B cell (primary cell): Measurements from ENCODE around the gene TGFBR1. TPM values are rescaled to one million over a fixed set of nuclear protein-coding genes. Genes with fewer than 3 reads are reported as not detected.
A peak's percentile ranks its signal among the peaks of the same experiment; 100 is the strongest.

Experiments used
- ATAC-seq: fragments of 200-7000 bp; cut with Tn5 transposase; one replicate; pipeline ENCODE4 v1.10.0; 2021; ENCODE audit warnings: low read depth, mild to moderate bottlenecking, moderate number of reproducible peaks, moderate library complexity
- CTCF ChIA-PET: fragments of 350-600 bp; sonication (Branson Sonifier 250); formaldehyde crosslinking; loops from one replicate; lab custom pipeline; 2021; ENCODE audit warnings: antibody characterized with exemption, inconsistent platforms; lab: Charles Lee
- POLR2A ChIA-PET: fragments of 350-600 bp; sonication (Branson Sonifier 250); formaldehyde crosslinking; loops from one replicate; lab custom pipeline; 2021; ENCODE audit warnings: antibody characterized with exemption; lab: Charles Lee
- DNase-seq: peaks from one replicate; pipeline ENCODE4 v3.0.0; 2013
- H2AFZ ChIP-seq: 2 replicates; pipeline ENCODE4 v1.6.1; 2012; ENCODE audit warnings: mild to moderate bottlenecking, low read depth, low read length; ENCODE audit not compliant: insufficient read depth, poor library complexity, severe bottlenecking
- H3K27ac ChIP-seq, 2 donors: 1 replicate in 1 of 2; 2 replicates in 1 of 2; pipeline ENCODE4 v1.5.1; 2012 to 2013; ENCODE audit warnings: low read length in 2 of 2, mild to moderate bottlenecking in 2 of 2, moderate library complexity in 1 of 2
- H3K27me3 ChIP-seq, 4 experiments: fragments of 200-600 bp in 1 of 4; sonication (generic) in 1 of 4; replicated peaks in 1 of 4; 1 replicate in 2 of 4; 2 replicates in 2 of 4; pipeline versions ENCODE4 v1.6.1 to v1.7.0; 2013 to 2016; ENCODE audit warnings: low read length in 3 of 4, mild to moderate bottlenecking in 2 of 4, mixed read lengths in 1 of 4, moderate library complexity in 1 of 4; ENCODE audit not compliant: insufficient read depth in 4 of 4, control insufficient read depth in 3 of 4; ENCODE audit errors: control extremely low read depth in 1 of 4
- H3K36me3 ChIP-seq, 2 experiments: replicated peaks in 1 of 2; 1 replicate in 1 of 2; 2 replicates in 1 of 2; pipeline versions ENCODE4 v1.6.1 to v1.7.1; 2013; ENCODE audit warnings: low read length in 1 of 2; ENCODE audit not compliant: insufficient read depth in 2 of 2, control insufficient read depth in 1 of 2; ENCODE audit errors: control extremely low read depth in 1 of 2, extremely low read depth in 1 of 2
- H3K4me1 ChIP-seq, 2 donors: fragments of 200-600 bp in 1 of 2; sonication (generic) in 1 of 2; 1 replicate in 1 of 2; 2 replicates in 1 of 2; pipeline versions ENCODE4 v1.5.1 to v1.6.1; 2013 to 2017; ENCODE audit warnings: low read length in 2 of 2; ENCODE audit not compliant: control insufficient read depth in 2 of 2, insufficient read depth in 2 of 2
- H3K4me2 ChIP-seq: replicated peaks from 2 replicates; pipeline ENCODE3; 2012; ENCODE audit warnings: mild to moderate bottlenecking, low read depth, low read length; ENCODE audit not compliant: poor library complexity, severe bottlenecking
- H3K4me3 ChIP-seq, 5 experiments: fragments of 200-600 bp in 1 of 5; sonication (generic) in 1 of 5; 1 replicate in 3 of 5; 2 replicates in 2 of 5; pipeline versions ENCODE4 v1.5.1 to v1.7.0; 2011 to 2016; ENCODE audit warnings: low read length in 4 of 5, mild to moderate bottlenecking in 4 of 5, low read depth in 2 of 5, control low read depth in 1 of 5, moderate library complexity in 1 of 5; ENCODE audit not compliant: insufficient read depth in 1 of 5; ENCODE audit errors: control extremely low read depth in 1 of 5, extremely low read depth in 1 of 5
- H3K79me2 ChIP-seq: fragments of 200-600 bp; sonication (generic); one replicate; pipeline ENCODE4 v1.6.0; 2016; ENCODE audit warnings: low read length; ENCODE audit not compliant: control insufficient read depth, insufficient read depth
- H3K9ac ChIP-seq: fragments of 200-600 bp; sonication (generic); 2 replicates; pipeline ENCODE4 v1.6.1; 2017; ENCODE audit warnings: mild to moderate bottlenecking, low read length, moderate library complexity
- H3K9me3 ChIP-seq, 3 donors: one replicate each; pipeline versions ENCODE4 v1.6.1 to v1.7.1; 2013; ENCODE audit warnings: low read length in 2 of 3; ENCODE audit not compliant: control insufficient read depth in 2 of 3, insufficient read depth in 1 of 3; ENCODE audit errors: control extremely low read depth in 1 of 3
- H4K20me1 ChIP-seq: 2 replicates; pipeline ENCODE4 v1.6.0; 2012; ENCODE audit warnings: mild to moderate bottlenecking, low read length; ENCODE audit not compliant: insufficient read depth, control insufficient read depth, poor library complexity, severe bottlenecking
- H3K27ac Mint-ChIP-seq: one replicate; pipeline ENCODE4 v1.8.0; 2021; ENCODE audit warnings: mixed read lengths
- H3K27me3 Mint-ChIP-seq: one replicate; pipeline ENCODE4 v1.8.0; 2021; ENCODE audit warnings: mixed read lengths
- H3K4me1 Mint-ChIP-seq: one replicate; pipeline ENCODE4 v1.8.0; 2021; ENCODE audit warnings: mixed read lengths
- H3K4me3 Mint-ChIP-seq: one replicate; pipeline ENCODE4 v1.8.0; 2021; ENCODE audit warnings: mixed read lengths
- H3K9me3 Mint-ChIP-seq: one replicate; pipeline ENCODE4 v1.8.0; 2022; ENCODE audit warnings: mixed read lengths; ENCODE audit not compliant: insufficient read depth
- CTCF ChIP-seq: fragments of 200-600 bp; IDR thresholded peaks from one replicate; pipeline ENCODE4 v1.8.0; 2022; ENCODE audit warnings: antibody characterized with exemption, mild to moderate bottlenecking
- EZH2 ChIP-seq: IDR thresholded peaks from 2 replicates; pipeline ENCODE4 v1.6.1; 2012; ENCODE audit warnings: borderline replicate concordance, low read depth, mild to moderate bottlenecking, moderate library complexity, low read length; ENCODE audit not compliant: insufficient read depth, poor library complexity, severe bottlenecking
- WGBS: methylation state at CpG from one replicate; pipeline ENCODE4 v1.1.5; 2013; ENCODE audit warnings: missing lambda C conversion rate; ENCODE audit not compliant: insufficient coverage; 5-methylcytosine and 5-hydroxymethylcytosine counted together
- intact Hi-C: fragments of 100-400 bp; cut with micrococcal nuclease; formaldehyde crosslinking; loops from one replicate; pipeline ENCODE4 v1.10.0; 2022
- polyA plus RNA-seq: library from polyadenylated mRNA; depleted of rRNA; stranded (reverse); fragments of >200 nt; gene quantifications from 2 replicates; pipeline ENCODE4 v1.2.3, GENCODE V29; 2012
- total RNA-seq, 2 donors: library from RNA; stranded (reverse); fragments of 120-200 nt in 1 of 2; gene quantifications; 1 replicate in 1 of 2; 2 replicates in 1 of 2; pipeline versions ENCODE4 v1.2.3 to v1.2.4, GENCODE V29; 2013 to 2022

TGFBR1 gene
- total and polyA plus RNA-seq, 2 donors (not counting 1 experiment from before 2014, with no cell fraction given), result 3.0 to 60.7 TPM

- H3K4me1 Mint-ChIP-seq, result peaks cover 70% of the 10 kb centered on the region
- H3K9me3 Mint-ChIP-seq, result no peaks in the 10 kb centered on the region
- peak overlapping the region; percentile 82 for H3K4me2 ChIP-seq
- no peaks in the 10 kb centered on the region for H3K27me3 Mint-ChIP-seq
- H3K27ac Mint-ChIP-seq, result peak overlapping the region; percentile 57
- DNase-seq (no peak), ATAC-seq (no peak)
- no peaks in the 10 kb centered on the region for H4K20me1 ChIP-seq
- no peak overlapping the region for H3K4me3 ChIP-seq
- CTCF ChIA-PET, result interaction anchor here (8.3 kb wide), 1 partner anchor 32 kb away, joined by 82 read pairs; no protein-coding TSS in a partner anchor
- H2AFZ ChIP-seq, result no peak overlapping the region
- WGBS, result 16% methylated on average over 3 of the region's 3 CpGs
- POLR2A ChIA-PET, result no interaction called here
- intact Hi-C loops, result no loop called here
- peak overlapping the region; percentile 87 for H3K4me3 Mint-ChIP-seq
- H3K9me3 ChIP-seq, result no peaks in the 10 kb centered on the region
- H3K36me3 ChIP-seq, result no peaks in the 10 kb centered on the region
- H3K79me2 ChIP-seq, result peaks cover 61% of the 10 kb centered on the region
- H3K27me3 ChIP-seq, result no peaks in the 10 kb centered on the region
- no peak overlapping the region for H3K9ac ChIP-seq
- peak overlapping the region in 1 of 2 donors; percentile 18 for H3K27ac ChIP-seq
- no peak for TF ChIP-seq CTCF
- TF ChIP-seq EZH2, result no peak
- peaks cover 53 to 54% of the 10 kb centered on the region in 2 donors for H3K4me1 ChIP-seq
Observed at GRCh38 chr9:99107421-99107820, 2.5 kb downstream of the TGFBR1 start.

DNA sequence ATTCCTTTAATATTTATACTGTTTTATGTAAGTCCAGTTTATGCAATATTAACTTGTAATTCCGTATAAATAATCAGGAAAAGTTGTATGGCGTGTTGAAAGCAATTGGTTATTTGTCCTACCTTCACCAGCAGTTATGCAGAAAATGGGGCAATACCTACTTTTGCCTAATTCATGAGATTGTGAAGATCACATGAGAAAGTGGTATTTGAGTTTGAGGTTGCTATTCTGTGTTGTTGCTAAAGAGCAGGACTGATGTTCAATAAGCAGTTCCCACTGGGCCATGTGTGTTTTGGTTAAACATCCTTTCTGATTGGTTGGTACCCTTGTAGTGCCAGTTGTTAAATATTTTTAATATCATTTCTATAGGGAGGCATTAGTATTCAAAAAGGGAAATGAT lies 3.2 kb downstream of the TGFBR1 start:
- Mint-ChIP-seq H3K27ac (peak overlapping the region; percentile 10), H3K4me1 (peaks cover 77% of the 10 kb centered on the region), H3K4me3 (no peak overlapping the region), H3K9me3 (no peaks in the 10 kb centered on the region), H3K27me3 (no peaks in the 10 kb centered on the region)
- CTCF ChIA-PET, result interaction anchor here (8.3 kb wide), 1 partner anchor 31 kb away, joined by 82 read pairs; no protein-coding TSS in a partner anchor
- Histone ChIP-seq H4K20me1 (no peaks in the 10 kb centered on the region), H3K79me2 (peaks cover 68% of the 10 kb centered on the region), H2AFZ (no peak overlapping the region), H3K4me1 (peaks cover 60 to 61% of the 10 kb centered on the region in 2 donors), H3K9ac (no peak overlapping the region), H3K4me2 (peak overlapping the region; percentile 82), H3K36me3 (no peaks in the 10 kb centered on the region), H3K27me3 (no peaks in the 10 kb centered on the region), H3K4me3 (no peak overlapping the region), H3K27ac (peak overlapping the region in 1 of 2 donors; percentile 18), H3K9me3 (no peaks in the 10 kb centered on the region)
- POLR2A ChIA-PET, result no interaction called here
- ATAC-seq (no peak), DNase-seq (no peak)
- no peak for TF ChIP-seq EZH2
- TF ChIP-seq CTCF, result no peak
- 100% methylated on average over 1 of the region's 2 CpGs for WGBS
- intact Hi-C loops, result no loop called here
